ENCODE data around the gene ITPR2.

Gene ITPR2

GRCh38 chr12:26825459-26826016 lies 7.5 kb downstream of the ITPR2 start:
- Histone ChIP-seq H3K9ac (no peak overlapping the region), H3K4me2 (0 out of 2 replicates have a peak overlapping the region, but pooled peaks have one; percentile 0)

DNA sequence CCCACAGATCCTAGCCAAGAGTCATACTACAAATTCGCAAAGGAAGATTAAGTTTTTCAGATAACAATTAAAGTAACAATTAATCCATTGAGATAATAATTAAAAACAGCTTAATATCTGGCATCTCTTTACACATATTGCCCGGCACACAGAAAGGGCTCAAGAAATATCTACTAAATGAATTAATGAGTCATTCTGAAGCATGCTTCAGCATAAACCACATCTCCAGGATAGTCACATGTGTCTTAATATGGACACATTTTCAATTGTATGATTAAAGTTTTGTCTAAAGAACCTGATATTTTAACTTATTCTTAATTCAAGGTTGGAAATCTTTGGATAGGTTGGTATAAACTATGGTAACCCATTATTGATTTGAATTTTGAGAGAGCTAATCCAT lies 9.6 kb downstream of the ITPR2 start:
- no peak for TF ChIP-seq Cebpa-rat (IDR thresholded peaks at IDR 0.05)
- H3K4me2 ChIP-seq = no peak overlapping the region
- no peak overlapping the region for H3K9ac ChIP-seq
- H3K36me3 ChIP-seq = no peaks in the 10 kb centered on the region
- H3K9me3 ChIP-seq = no peaks in the 10 kb centered on the region
- H3K27ac ChIP-seq = no peak overlapping the region
- no peaks in the 10 kb centered on the region; the same call in 1 of the 2 replicates for H3K4me1 ChIP-seq
- peaks cover 13% of the 10 kb centered on the region for H4K20me1 ChIP-seq
- no peaks in the 10 kb centered on the region for H3K27me3 ChIP-seq
- no peak overlapping the region for H3K4me3 ChIP-seq

More at GRCh38 chr12:26825459-26826016, 7.5 kb downstream of the ITPR2 start:
- no peaks in the 10 kb centered on the region for H3K36me3 ChIP-seq
- H3K27me3 ChIP-seq = no peaks in the 10 kb centered on the region
- H3K4me1 ChIP-seq = no peaks in the 10 kb centered on the region; the same call in 1 of the 2 replicates
- peaks cover 22% of the 10 kb centered on the region for H4K20me1 ChIP-seq
- H3K9me3 ChIP-seq = no peaks in the 10 kb centered on the region
- H3K27ac ChIP-seq = no peak overlapping the region
- TF ChIP-seq Cebpa-rat (IDR thresholded peaks at IDR 0.05) = no peak
- H3K4me3 ChIP-seq = no peak overlapping the region

DNA sequence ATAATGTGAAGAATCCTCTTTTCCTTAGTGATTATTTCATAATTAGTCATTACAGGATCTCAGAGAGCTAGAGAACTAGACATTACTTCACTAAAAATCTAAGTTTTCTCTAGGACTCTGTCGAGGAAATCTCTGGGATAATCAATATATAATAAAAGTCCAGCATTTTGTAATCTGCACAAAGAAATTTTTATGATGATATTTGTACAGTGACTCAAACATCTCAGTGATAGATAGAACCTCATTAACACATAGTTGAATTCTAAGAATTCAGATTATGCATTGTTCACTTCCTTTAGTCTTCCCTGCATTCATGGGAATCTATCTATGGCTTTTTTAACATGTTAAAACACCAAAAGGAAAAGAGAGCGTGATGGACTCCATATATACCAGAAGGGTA lies 11.0 kb downstream of the ITPR2 start:
- no peak for TF ChIP-seq Cebpa-rat (IDR thresholded peaks at IDR 0.05)
- Histone ChIP-seq H3K27me3 (no peaks in the 10 kb centered on the region), H3K4me1 (no peaks in the 10 kb centered on the region; the same call in 1 of the 2 replicates), H3K9me3 (no peaks in the 10 kb centered on the region), H3K4me2 (no peak overlapping the region), H3K4me3 (no peak overlapping the region), H3K9ac (no peak overlapping the region), H3K27ac (no peak overlapping the region), H4K20me1 (peaks cover under 1% of the 10 kb centered on the region; the same call in 1 of the 2 replicates), H3K36me3 (no peaks in the 10 kb centered on the region)

DNA sequence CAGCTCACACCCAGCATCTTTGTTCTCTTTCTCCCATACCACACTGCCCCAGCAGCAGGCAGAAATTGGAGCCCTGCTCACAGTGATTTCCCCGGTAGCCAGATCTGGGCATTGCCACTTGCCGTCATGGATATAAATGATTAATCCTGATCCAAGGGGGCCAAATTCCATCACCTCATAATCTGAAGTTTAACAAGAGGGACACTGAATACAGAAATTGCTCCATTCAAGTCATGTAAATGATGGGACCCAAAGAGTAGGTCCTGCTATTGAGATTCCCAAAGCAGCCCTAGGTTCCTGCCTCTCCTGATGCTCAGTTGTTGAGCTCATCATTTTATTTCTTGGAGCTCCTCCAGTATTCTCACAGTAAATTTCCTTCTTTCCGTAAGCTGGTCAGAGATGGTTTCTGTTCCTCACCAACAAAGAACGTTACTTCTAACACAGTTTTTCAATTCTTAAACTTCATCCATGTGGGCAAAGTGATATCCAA lies 11.7 kb downstream of the ITPR2 start:
- Histone ChIP-seq H3K36me3 (no peaks in the 10 kb centered on the region), H3K27me3 (no peaks in the 10 kb centered on the region), H3K4me3 (no peak overlapping the region), H3K27ac (no peak overlapping the region), H3K9ac (no peak overlapping the region), H3K4me1 (no peaks in the 10 kb centered on the region; the same call in 1 of the 2 replicates), H3K4me2 (no peak overlapping the region), H3K9me3 (no peaks in the 10 kb centered on the region), H4K20me1 (no peaks in the 10 kb centered on the region)
- no peak for TF ChIP-seq Cebpa-rat (IDR thresholded peaks at IDR 0.05)

GRCh38 chr12:26818636-26819035 lies 14.4 kb downstream of the ITPR2 start:
- H3K36me3 ChIP-seq = no peaks in the 10 kb centered on the region

GRCh38 chr12:26818201-26818600 lies 14.8 kb downstream of the ITPR2 start:
- Histone ChIP-seq H3K4me3 (no peak overlapping the region), H3K9me3 (no peaks in the 10 kb centered on the region), H3K9ac (no peak overlapping the region), H3K4me1 (no peaks in the 10 kb centered on the region), H3K27ac (no peak overlapping the region), H3K36me3 (no peaks in the 10 kb centered on the region), H3K27me3 (no peaks in the 10 kb centered on the region), H4K20me1 (no peaks in the 10 kb centered on the region), H3K4me2 (no peak overlapping the region)
- no peak for TF ChIP-seq Cebpa-rat (IDR thresholded peaks at IDR 0.05)

More at GRCh38 chr12:26818636-26819035, 14.4 kb downstream of the ITPR2 start:
- H3K4me2 ChIP-seq = no peak overlapping the region
- no peak overlapping the region for H3K9ac ChIP-seq
- no peaks in the 10 kb centered on the region for H3K4me1 ChIP-seq
- TF ChIP-seq Cebpa-rat (IDR thresholded peaks at IDR 0.05) = no peak
- H3K9me3 ChIP-seq = no peaks in the 10 kb centered on the region
- no peaks in the 10 kb centered on the region for H4K20me1 ChIP-seq
- H3K4me3 ChIP-seq = no peak overlapping the region
- H3K27me3 ChIP-seq = no peaks in the 10 kb centered on the region
- H3K27ac ChIP-seq = no peak overlapping the region

DNA sequence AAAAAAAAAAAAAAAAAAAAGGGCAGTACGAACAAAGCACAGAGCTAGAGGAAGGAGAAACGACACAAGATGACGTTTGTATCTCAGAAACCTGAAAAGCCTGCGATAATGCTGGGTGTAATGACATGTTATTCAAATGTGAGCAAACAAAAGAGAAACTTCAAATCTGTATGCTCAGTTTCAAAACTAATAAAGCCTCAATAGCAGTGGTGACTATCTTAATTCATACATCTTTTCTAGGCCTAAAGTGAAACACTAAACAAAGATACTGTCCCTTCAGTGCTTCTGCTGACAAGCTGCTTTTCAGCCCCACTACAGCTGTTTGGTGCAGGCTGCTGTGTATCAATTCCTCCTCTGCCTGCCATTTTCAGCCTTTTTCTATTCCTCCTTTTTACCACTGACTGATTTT lies 15.8 kb downstream of the ITPR2 start:
- H4K20me1 ChIP-seq = no peaks in the 10 kb centered on the region
- TF ChIP-seq Cebpa-rat (IDR thresholded peaks at IDR 0.05) = no peak
- H3K27me3 ChIP-seq = no peaks in the 10 kb centered on the region
- no peaks in the 10 kb centered on the region for H3K36me3 ChIP-seq
- no peak overlapping the region for H3K9ac ChIP-seq
- H3K4me2 ChIP-seq = no peak overlapping the region
- no peak overlapping the region for H3K27ac ChIP-seq
- H3K4me1 ChIP-seq = no peaks in the 10 kb centered on the region
- H3K4me3 ChIP-seq = no peak overlapping the region
- 0 out of 2 replicates have a peak, but pooled peaks cover 1% of the 10 kb centered on the region for H3K9me3 ChIP-seq

DNA sequence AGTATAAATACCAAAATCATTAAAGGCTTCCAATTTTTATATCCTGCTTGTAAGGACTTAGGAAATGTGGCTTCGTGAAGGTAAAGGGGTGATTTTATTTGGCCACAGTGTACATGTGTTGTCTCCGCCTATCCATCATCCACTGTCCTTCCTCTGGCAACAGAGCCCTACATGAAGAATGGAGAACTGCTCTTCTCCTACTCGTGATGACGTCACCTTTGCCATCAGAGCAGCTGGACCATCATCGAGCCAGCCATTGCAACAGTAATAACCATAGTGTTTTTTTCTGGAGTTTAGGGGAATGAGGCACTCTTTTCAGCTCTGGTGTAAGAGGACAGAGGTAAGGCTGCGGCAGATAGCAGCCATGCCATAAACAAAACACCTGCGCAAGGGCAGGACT lies 19.2 kb downstream of the ITPR2 start:
- H3K4me1 ChIP-seq = no peaks in the 10 kb centered on the region
- no peak for TF ChIP-seq Cebpa-rat (IDR thresholded peaks at IDR 0.05)
- H3K36me3 ChIP-seq = no peaks in the 10 kb centered on the region
- H3K27ac ChIP-seq = no peak overlapping the region
- no peak overlapping the region for H3K4me2 ChIP-seq
- no peaks in the 10 kb centered on the region for H4K20me1 ChIP-seq
- 0 out of 2 replicates have a peak, but pooled peaks cover 11% of the 10 kb centered on the region for H3K9me3 ChIP-seq
- H3K27me3 ChIP-seq = no peaks in the 10 kb centered on the region
- no peak overlapping the region for H3K9ac ChIP-seq
- no peak overlapping the region for H3K4me3 ChIP-seq

DNA sequence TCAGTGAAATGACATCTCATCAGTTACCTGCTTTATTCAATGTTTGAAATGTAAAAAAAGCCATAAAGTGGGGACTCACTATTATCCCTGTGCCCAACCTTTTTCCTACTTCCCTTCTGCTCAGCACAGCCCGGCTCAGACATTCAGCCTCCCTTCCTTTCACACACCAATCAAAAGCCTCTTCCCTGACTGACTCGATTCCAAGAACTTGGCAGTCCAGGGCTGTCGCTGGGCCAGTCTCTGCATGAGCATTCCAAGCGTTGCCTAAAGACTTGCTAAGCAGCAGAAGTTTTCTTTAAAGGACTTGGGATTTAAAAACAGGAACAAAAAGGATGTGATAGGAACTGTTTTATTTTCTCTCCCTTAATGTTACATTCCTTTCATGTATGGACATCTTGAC lies 22.7 kb downstream of the ITPR2 start:
- no peaks in the 10 kb centered on the region for H3K27me3 ChIP-seq
- no peaks in the 10 kb centered on the region for H4K20me1 ChIP-seq
- H3K27ac ChIP-seq = no peak overlapping the region
- H3K9me3 ChIP-seq = 0 out of 2 replicates have a peak, but pooled peaks cover 11% of the 10 kb centered on the region
- H3K4me1 ChIP-seq = no peaks in the 10 kb centered on the region
- H3K36me3 ChIP-seq = no peaks in the 10 kb centered on the region
- H3K4me3 ChIP-seq = no peak overlapping the region
- no peak overlapping the region for H3K4me2 ChIP-seq
- no peak for TF ChIP-seq Cebpa-rat (IDR thresholded peaks at IDR 0.05)
- no peak overlapping the region for H3K9ac ChIP-seq

DNA sequence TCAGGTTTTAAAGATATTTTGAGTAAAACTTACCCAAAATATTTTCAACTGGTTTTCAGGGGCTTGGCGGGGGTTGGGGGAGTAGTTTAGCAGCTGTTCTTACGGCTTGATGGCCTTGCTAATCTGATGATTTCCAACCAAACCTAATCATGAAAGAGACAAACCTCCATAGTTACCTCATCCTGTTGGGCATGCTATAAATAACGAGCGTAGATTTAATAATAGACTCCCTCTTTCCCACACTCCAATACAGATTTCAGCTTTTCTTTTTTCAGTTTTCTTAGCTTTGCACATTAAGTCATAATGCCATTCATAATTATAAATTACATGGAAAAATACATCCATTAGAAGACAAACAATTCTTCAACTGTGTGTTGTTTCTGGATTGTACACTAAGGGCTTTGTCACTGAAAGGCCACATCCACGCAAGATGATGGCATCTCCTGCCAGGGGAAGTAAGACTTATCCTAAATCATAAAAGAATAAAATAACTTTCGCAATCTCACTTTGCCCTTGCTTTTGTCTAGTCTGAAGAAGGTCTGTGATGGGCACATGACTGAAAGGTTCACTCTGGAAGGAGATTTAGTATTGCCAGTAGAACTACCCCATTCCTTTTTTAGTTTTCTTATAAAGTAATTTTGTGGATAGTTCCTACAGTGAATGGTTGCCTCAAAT lies 23.2 kb downstream of the ITPR2 start:
- H3K9ac ChIP-seq = no peak overlapping the region
- TF ChIP-seq Cebpa-rat (IDR thresholded peaks at IDR 0.05) = no peak
- H4K20me1 ChIP-seq = no peaks in the 10 kb centered on the region
- H3K27ac ChIP-seq = no peak overlapping the region
- H3K4me2 ChIP-seq = no peak overlapping the region
- H3K9me3 ChIP-seq = 0 out of 2 replicates have a peak, but pooled peaks cover 11% of the 10 kb centered on the region
- H3K4me1 ChIP-seq = no peaks in the 10 kb centered on the region
- H3K27me3 ChIP-seq = no peaks in the 10 kb centered on the region
- no peaks in the 10 kb centered on the region for H3K36me3 ChIP-seq
- no peak overlapping the region for H3K4me3 ChIP-seq

Measured in BLaER1 (cell line).